HG03045 (cell line): ENCODE data around the gene ZNF774.
"Not testable (repeated sequence)": the region's sequence is repeated elsewhere in the genome, so short reads cannot be mapped to it uniquely, and the experiment has no call there.

Experiments
- ATAC-seq: cut with Tn5 transposase; IDR thresholded peaks from one replicate; pipeline ENCODE4 v1.9.1; 2021; ENCODE audit warnings: mild to moderate bottlenecking, moderate library complexity; ENCODE audit not compliant: unreplicated experiment

The ZNF774 gene

GRCh38 chr15:90344662-90345061 is 7.4 kb upstream of the ZNF774 start:
- ATAC-seq, result no peak

- ATAC-seq, result no peak
Measured at GRCh38 chr15:90345857-90346256, 6.2 kb upstream of the ZNF774 start.

GRCh38 chr15:90347431-90348065 is 4.5 kb upstream of the ZNF774 start:
- ATAC-seq, result not testable (repeated sequence)

DNA sequence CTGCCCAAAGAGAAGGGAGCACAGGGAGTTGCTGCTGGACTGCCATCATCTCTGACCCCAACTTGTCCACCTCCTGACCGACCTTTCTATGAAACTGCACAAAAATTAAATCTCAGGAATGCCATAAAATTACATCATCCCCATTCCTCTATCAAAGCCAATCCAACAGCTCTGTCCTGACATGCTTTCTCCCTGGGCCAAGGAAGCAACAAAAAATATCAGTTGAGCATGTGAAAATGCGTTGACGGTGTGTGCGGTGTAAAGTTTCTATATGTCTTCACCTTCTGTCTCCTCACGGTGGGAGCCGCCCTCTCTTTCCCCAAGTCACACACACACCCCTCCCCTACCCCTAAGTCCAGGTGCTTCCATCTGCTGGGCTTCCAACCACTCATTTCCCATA is 3.6 kb upstream of the ZNF774 start:
- no peak for ATAC-seq

DNA sequence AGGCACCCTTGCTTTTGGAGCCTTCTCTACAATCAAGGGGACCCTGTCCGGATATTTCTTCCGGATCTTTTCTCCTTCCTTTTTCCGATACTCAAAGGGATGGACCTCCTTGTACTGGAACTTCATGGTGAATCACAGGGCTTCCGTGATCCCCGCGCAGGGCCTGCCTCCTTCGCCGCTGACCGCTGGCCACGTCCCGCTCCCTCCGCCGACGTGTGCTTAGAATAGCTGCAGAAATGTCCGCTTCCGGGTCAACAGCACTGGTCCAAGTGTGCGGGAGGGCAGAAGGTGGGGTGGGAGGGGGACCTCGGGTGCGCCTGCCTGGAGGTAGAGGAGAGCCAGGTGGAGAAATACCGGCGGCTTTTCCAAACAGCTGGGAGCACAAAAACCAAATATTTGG is 3.0 kb upstream of the ZNF774 start:
- ATAC-seq, result no peak

DNA sequence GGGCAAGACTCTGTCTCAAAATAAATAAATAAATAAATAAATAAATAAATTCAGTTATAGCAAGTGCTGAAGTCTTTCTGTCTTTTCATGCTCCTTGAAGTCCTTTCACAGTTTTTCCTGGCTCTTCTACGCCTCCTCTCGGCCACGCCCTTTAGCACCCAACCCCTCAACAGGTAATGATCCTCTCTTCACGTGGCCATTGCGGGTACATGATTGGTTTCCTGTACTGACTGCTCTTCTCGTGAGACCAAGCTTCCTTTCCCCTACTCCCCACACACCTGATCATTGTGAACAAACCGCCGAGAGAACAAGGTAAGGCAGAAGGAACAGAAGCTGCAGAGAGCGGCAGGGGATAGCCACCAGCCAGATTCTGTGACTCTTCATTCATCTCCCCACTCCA is 2.3 kb upstream of the ZNF774 start:
- ATAC-seq, result no peak

- ATAC-seq, result no peak
Measured at GRCh38 chr15:90351479-90352106, 491 bp upstream of the ZNF774 start.

GRCh38 chr15:90354986-90355385 is 2.9 kb downstream of the ZNF774 start:
- ATAC-seq, result no peak

DNA sequence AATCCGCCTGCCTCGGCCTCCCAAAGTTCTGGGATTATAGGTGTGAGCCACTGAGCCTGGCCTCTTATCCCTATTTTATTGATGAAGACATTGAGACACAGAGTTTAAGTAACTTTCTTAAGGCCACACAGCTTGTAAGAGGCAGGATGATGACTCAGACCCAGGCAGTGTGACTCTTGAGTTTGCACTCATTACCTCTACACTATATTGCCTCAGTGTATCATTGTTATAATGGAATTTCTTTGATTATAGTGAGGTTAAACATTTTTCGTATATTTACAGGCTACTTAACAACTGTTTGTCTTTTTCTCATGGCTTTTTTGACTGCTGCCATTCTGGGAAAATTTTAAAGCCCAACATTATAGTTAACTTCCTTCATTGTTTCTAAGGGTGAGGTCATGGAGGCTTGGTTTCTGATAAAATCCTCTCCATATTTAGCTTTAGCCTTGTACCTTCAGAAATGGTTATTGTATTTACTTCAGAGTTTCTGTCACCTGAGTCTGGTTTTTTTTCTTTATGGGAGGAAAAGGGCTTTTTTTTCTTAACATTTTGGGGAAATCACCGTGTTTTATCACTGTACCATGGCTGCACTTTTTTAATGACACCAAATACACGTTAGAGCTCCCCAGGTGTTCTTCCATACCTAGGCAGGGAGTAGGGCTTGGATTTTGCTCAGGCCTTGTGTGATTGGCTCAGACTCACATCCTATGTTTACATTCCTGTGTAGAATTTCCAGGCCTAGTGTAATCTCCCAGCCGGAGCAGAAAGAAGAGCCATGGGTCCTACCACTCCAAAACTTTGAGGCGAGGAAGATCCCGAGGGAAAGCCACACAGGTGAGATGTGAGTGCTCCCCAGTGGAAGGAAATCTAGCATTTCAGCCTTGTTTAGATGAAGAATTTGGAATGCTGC is 6.3 kb downstream of the ZNF774 start:
- ATAC-seq, result no peak

GRCh38 chr15:90360746-90361145 is 8.7 kb downstream of the ZNF774 start:
- no peak for ATAC-seq

DNA sequence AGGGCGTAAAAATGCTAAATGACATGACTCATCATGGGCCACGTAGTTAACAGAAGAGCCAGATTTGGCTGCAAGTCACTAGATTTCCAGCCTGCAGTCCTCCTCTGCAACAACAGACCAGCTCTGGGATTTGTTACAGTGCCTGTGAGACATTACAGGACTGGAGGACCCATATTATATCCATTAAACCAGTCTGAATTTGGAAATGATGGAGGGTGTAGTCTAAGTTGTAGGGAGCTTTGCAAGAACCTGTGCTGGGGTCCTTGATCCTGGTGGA is 10.8 kb downstream of the ZNF774 start:
- no peak for ATAC-seq

DNA sequence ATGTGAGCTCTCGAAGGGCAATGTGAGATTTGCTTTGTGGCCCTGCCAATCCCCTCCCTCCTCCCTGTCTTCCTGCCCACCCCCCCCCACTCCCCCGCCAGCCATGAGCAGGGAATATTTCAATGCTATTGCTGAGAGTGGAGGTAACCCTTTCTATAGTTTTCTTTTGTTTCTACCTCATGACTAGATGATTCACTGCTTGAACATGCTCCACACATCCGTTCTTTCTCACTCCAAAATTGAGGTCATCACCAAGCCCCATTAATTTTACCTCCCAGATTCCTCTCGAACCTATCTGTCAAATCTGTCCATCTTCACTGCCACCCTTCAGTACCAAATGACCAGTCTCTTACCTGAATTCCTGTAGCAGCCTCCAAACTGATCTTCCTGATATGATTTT is 12.2 kb downstream of the ZNF774 start:
- no peak for ATAC-seq

DNA sequence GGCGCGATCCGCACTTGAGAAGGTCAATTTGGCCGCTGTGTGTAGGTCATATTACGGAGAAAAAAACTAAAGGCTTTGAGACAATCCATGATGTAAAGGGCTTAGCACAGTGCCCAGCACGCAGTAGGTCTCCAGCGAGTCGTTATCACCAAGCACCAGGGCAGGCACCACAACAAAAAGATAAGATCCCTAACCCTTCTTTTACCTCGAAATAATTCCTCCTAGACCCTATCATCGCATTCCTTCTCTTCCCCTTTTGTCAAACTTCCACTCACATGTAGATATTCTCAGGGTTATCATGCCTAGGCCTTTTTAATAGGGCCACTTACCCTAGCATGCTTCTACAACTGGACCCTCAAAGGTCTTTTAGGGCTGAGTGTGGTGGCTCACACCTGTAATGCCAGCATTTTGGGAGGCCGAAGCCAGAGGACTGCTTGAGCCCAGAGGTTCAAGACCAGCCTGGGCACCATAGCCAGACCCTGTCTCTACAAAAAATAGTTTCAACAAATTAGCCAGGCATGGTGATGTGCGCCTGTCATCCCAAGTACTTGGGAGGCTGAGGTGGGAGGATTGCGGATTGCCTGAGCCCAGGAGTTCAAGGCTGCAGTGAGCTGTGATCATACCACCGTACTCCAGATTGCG is 13.5 kb downstream of the ZNF774 start:
- no peak for ATAC-seq

DNA sequence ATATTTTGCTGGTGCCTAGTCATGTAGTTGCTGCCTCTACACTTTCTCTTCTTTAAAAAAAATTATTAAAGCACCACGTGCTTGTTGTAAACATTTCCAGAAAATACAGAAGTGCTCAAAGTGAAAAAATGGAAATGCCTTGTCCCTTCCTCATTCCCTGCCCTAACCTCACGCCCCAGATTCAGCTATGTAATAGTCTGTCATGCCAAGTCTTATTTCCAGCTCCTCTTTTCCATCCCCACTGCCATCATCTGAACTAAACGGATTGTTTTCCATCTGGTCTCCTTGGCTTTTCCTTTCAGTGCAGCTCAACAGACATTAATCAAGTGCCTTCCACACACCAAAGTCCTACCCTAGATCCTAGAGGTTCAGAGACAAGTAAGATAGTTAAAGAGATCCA is 15.5 kb downstream of the ZNF774 start:
- no peak for ATAC-seq

- no peak for ATAC-seq
Measured at GRCh38 chr15:90375071-90375470, 23.0 kb downstream of the ZNF774 start.

GRCh38 chr15:90376789-90377188 is 24.7 kb downstream of the ZNF774 start:
- no peak for ATAC-seq

GRCh38 chr15:90379263-90379662 is 27.2 kb downstream of the ZNF774 start:
- ATAC-seq, result no peak

GRCh38 chr15:90381515-90381914 is 29.4 kb downstream of the ZNF774 start:
- ATAC-seq, result no peak

DNA sequence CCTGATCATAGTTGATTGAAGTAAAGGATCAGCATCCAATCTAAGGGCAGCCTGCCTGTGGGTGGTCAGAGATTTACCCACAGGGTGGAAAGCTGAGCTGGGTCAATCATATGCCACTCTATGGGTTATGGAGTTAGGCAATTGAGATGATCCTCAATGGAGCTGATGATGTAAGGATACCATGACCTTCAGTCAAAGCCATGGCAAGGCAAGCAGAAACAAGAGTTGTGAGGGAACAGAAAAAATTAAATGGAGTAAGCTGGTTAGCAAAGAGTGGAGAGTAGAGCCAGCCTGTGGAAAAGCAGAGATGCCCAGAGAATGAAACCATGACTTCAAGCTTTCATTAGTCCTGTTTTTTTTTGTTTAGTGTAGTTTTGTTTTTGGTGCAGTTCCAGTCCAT is 30.2 kb downstream of the ZNF774 start:
- no peak for ATAC-seq

DNA sequence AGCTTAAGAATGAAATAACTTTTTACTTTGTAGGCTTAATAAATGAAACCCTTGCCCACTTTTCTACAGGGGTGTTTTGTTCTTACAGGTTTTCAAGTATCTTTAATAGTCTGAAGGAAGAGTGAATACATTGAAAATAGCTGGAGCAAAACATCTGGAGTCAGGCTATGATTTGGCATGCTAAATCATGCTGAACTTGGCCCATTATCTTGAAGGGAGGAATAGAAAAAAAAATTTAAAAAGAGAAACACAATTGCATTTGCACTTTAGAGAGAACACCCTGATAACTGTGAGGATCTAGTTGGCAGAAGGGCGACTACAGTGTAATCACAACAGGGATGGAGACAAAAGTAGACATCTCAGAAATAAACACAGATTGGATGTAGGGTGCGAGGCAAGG is 34.1 kb downstream of the ZNF774 start:
- ATAC-seq, result no peak

DNA sequence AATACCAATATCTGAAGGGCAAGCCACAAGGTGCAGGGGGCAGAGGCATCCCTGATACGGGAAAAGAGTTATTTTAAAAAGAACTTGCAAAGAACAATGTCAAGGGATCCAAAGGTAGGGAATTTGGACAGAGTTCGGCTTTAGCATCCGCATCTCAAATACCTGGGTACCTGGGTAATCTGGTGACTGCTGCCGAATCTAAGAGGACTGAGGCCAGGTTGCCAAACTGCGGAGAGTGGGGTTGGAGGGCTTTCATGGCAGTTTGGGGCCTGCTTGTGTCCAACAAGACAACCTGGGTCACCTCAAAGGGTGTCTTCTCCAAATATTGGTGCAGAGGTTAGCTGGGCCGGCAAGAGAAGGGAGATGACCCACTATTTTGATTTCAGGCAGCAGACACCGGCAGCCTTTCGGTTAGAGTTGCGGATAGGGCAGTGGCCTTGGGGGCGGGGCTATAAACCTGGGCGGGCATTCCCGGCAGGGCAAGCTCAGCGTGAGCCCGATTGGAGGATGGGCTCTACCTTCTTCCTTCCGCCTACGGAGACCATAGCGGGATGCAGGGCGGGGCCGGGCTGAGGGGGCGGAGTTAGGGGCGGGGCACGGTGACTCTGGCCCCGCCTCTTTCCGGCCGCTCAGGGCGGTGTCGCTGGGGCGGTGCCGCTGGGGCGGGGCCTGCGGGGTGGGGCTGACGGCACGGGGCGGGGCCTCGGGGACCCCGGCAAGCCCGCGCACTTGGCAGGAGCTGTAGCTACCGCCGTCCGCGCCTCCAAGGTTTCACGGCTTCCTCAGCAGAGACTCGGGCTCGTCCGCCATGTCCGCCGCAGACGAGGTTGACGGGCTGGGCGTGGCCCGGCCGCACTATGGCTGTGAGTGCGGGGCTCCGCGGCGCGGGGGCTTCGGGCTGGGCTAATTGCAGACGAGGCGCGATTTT is 35.7 kb downstream of the ZNF774 start, which contains the start of gene IQGAP1:
Gene IQGAP1, plus strand, starts transcription at position 709 of the 928 bp plus-strand sequence. Its CDS starts 100 bp downstream, at position 809.
- ATAC-seq, result peak; percentile 93
